OCI-LY7 (cell line): ENCODE measurements around the gene NFATC3. TPM values are rescaled to one million over a fixed set of nuclear protein-coding genes. Genes with fewer than 3 reads are reported as not detected.
A peak's percentile ranks its signal among the peaks of the same experiment; 100 is the strongest.

Experiments used
- BruUV-seq: library from RNA; stranded (reverse); fragments of 400-500 nt; replicated peaks from 2 replicates; lab custom pipeline; 2021; lab: Mats Ljungman, UMichigan
- CTCF ChIA-PET: fragments of 300-600 bp; sonication (Branson Sonifier 250); formaldehyde crosslinking; loops from one replicate; lab custom pipeline; 2022; ENCODE audit warnings: antibody characterized with exemption; ENCODE audit not compliant: unreplicated experiment; lab: Charles Lee
- POLR2A ChIA-PET: fragments of 300-600 bp; sonication (Branson Sonifier 250); formaldehyde crosslinking; loops from one replicate; lab custom pipeline; 2022; ENCODE audit warnings: antibody characterized with exemption; lab: Charles Lee
- DNase-seq: peaks from one replicate; pipeline ENCODE4 v3.0.0-alpha.2; 2015; ENCODE audit warnings: low spot score
- H2AFZ ChIP-seq: fragments of 200-600 bp; sonication (generic), shearing (Covaris generic); 2 replicates; pipeline ENCODE4 v1.6.1; 2014; ENCODE audit warnings: mild to moderate bottlenecking, antibody characterized with exemption, low read length, moderate library complexity
- H3K27ac ChIP-seq: fragments of 200-600 bp; sonication (generic); 2 replicates; pipeline ENCODE4 v1.5.1; 2014; ENCODE audit warnings: mixed run types, low read depth, mild to moderate bottlenecking, moderate library complexity, low read length, inconsistent platforms; ENCODE audit not compliant: poor library complexity, severe bottlenecking
- H3K36me3 ChIP-seq: fragments of 200-600 bp; sonication (generic); 2 replicates; pipeline ENCODE4 v1.6.1; 2014; ENCODE audit warnings: mild to moderate bottlenecking, antibody characterized with exemption, low read length, moderate library complexity, mixed read lengths; ENCODE audit not compliant: insufficient read depth
- H3K4me1 ChIP-seq: fragments of 200-600 bp; sonication (generic); 2 replicates; pipeline ENCODE4 v1.5.1; 2014; ENCODE audit warnings: mild to moderate bottlenecking, low read length; ENCODE audit not compliant: insufficient read depth, poor library complexity, severe bottlenecking
- H3K4me2 ChIP-seq: fragments of 200-600 bp; sonication (generic); 2 replicates; pipeline ENCODE4 v1.6.1; 2014; ENCODE audit warnings: mild to moderate bottlenecking, low read length
- H3K4me3 ChIP-seq: fragments of 200-600 bp; sonication (generic); 2 replicates; pipeline ENCODE4 v1.5.1; 2014; ENCODE audit warnings: mild to moderate bottlenecking, low read depth, low read length; ENCODE audit not compliant: poor library complexity, severe bottlenecking
- H3K79me2 ChIP-seq: fragments of 200-600 bp; sonication (generic); 2 replicates; pipeline ENCODE4 v1.6.1; 2016; ENCODE audit warnings: low read depth, mild to moderate bottlenecking, low read length, moderate library complexity, mixed read lengths; ENCODE audit not compliant: insufficient read depth
- H3K9me2 ChIP-seq: fragments of 200-600 bp; sonication (generic); 2 replicates; pipeline ENCODE4 v1.6.1; 2016; ENCODE audit warnings: mild to moderate bottlenecking, low read length, mixed read lengths; ENCODE audit not compliant: insufficient read depth
- H3K9me3 ChIP-seq: fragments of 200-600 bp; sonication (generic); 2 replicates; pipeline ENCODE4 v1.6.1; 2014; ENCODE audit warnings: mild to moderate bottlenecking, mixed run types, low read length, mixed read lengths
- H4K20me1 ChIP-seq: fragments of 200-600 bp; sonication (generic); 2 replicates; pipeline ENCODE4 v1.6.1; 2014; ENCODE audit warnings: mild to moderate bottlenecking, antibody characterized with exemption, low read length, moderate library complexity, mixed read lengths; ENCODE audit not compliant: insufficient read depth
- CTCF ChIP-seq: fragments of 200-600 bp; sonication (generic); conservative IDR thresholded peaks from 2 replicates; pipeline ENCODE4 v1.5.1; 2014; ENCODE audit warnings: mild to moderate bottlenecking, antibody characterized with exemption, low read length, moderate library complexity, mixed read lengths
- EZH2phosphoT487 ChIP-seq: fragments of 200-600 bp; sonication (generic); IDR thresholded peaks from 2 replicates; pipeline ENCODE4 v1.6.1; 2018; ENCODE audit warnings: low read depth, borderline replicate concordance, mild to moderate bottlenecking, mixed run types, antibody characterized with exemption, low read length, moderate library complexity, mixed read lengths
- intact Hi-C: fragments of 100-400 bp; cut with micrococcal nuclease; formaldehyde crosslinking; loops from one replicate; pipeline ENCODE4 v1.10.0; 2022; ENCODE audit not compliant: unreplicated experiment
- total RNA-seq, 2 experiments: library from RNA; depleted of rRNA in 1 of 2; stranded (reverse); fragments of >200 nt in 1 of 2; shearing (Covaris generic) in 1 of 2; gene quantifications; 2 replicates each; pipeline ENCODE4 v1.2.3, GENCODE V29; 2014 to 2022

The NFATC3 gene
- total RNA-seq, 2 experiments from 2014 or later, result 73.4 to 76.0 TPM

DNA sequence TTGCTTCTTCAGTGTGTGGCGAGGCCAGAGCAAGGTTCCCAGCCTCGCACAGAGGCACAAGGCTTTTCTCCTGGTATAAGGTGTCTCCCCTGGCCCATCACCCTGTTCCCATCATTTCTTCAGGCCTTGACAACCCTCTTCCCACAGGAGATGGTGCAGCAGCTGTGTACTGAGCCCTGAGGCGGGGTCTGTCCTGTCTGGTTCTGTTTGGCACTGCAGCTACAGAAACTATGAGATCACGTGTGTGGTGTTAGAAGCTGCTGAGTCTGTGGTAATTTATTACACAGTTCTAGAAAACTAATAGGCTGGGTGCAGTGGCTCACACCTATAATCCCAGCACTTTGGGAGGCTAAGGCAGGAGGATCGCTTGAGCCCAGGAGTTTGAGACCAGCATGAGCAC lies 167.2 kb downstream of the NFATC3 start:
- no peak for DNase-seq
- Histone ChIP-seq H3K9me2 (no peaks in the 10 kb centered on the region), H3K79me2 (peaks cover 6% of the 10 kb centered on the region; the same call in 1 of the 2 replicates), H4K20me1 (no peaks in the 10 kb centered on the region), H3K36me3 (peaks cover 64% of the 10 kb centered on the region), H3K4me1 (peaks cover 66% of the 10 kb centered on the region), H2AFZ (peak overlapping the region; percentile 5; the same call in 1 of the 2 replicates), H3K27ac (peak overlapping the region; percentile 91), H3K4me3 (peak overlapping the region; percentile 38), H3K9me3 (no peaks in the 10 kb centered on the region), H3K4me2 (peak overlapping the region; percentile 68)
- CTCF ChIA-PET, result interaction anchor here (1.2 kb wide), 1 partner anchor 214 kb away, joined by 3 read pairs; no protein-coding TSS in a partner anchor
- POLR2A ChIA-PET, result interaction anchor here (0.7 to 2.2 kb wide), 7 partner anchors 9 to 178 kb away, joined by 3 to 14 read pairs (median 4); partner anchors contain the start of gene NFATC3
- intact Hi-C loops, result loop anchor here (10.0 kb wide), 1 partner anchor 242 kb away; no protein-coding TSS in a partner anchor
- TF ChIP-seq EZH2phosphoT487, result no peak
- BruUV-seq, result no TSS peak

DNA sequence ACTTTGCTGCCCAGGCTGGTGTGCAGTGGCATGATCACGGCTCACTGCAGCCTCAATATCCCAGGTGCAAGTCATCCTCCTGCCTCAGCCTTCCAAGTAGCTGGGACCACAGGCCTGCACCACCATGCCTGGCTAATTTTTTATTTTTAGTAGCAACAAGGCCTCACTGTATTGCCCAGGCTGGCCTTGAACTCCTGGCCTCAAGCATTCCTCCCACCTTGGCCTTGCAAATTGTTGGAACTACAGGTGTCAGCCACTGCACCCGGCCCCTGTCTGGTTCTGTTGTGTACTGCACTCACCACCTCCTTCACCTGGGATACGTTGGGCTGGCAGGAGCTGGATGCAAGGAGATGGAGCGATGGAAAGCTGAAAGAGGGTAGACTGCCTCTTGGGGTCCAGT lies 168.6 kb downstream of the NFATC3 start:
- TF ChIP-seq CTCF (no peak), EZH2phosphoT487 (no peak)
- Histone ChIP-seq H3K4me3 (no peak overlapping the region), H3K4me2 (no peak overlapping the region), H3K27ac (peak overlapping the region; percentile 91), H3K79me2 (peaks cover 3% of the 10 kb centered on the region; the same call in 1 of the 2 replicates), H3K9me2 (no peaks in the 10 kb centered on the region), H4K20me1 (no peaks in the 10 kb centered on the region), H3K4me1 (peaks cover 72% of the 10 kb centered on the region), H2AFZ (no peak overlapping the region), H3K9me3 (no peaks in the 10 kb centered on the region), H3K36me3 (peaks cover 65% of the 10 kb centered on the region)
- no TSS peak for BruUV-seq
- no peak for DNase-seq
- POLR2A ChIA-PET, result interaction anchor here (1.6 kb wide), 1 partner anchor 30 kb away, joined by 5 read pairs; no protein-coding TSS in a partner anchor
- CTCF ChIA-PET, result no interaction called here
- intact Hi-C loops, result loop anchor here (10.0 kb wide), 1 partner anchor 241 kb away; no protein-coding TSS in a partner anchor

DNA sequence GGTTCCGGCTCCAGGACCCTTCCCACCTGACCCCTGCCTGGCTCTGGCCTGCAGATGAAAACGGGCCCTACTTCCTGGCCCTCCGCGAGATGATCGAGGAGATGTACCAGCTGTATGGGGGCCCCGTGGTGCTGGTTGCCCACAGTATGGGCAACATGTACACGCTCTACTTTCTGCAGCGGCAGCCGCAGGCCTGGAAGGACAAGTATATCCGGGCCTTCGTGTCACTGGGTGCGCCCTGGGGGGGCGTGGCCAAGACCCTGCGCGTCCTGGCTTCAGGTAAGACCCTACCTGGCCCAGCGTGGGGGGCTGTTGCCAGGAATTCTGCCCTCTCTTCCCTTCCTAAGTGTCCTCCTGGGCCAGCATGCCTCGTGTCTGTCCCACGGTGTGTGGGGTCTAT lies 170.5 kb downstream of the NFATC3 start:
- no peak for DNase-seq
- intact Hi-C loops, result loop anchor here (10.0 kb wide), 1 partner anchor 239 kb away; no protein-coding TSS in a partner anchor
- Histone ChIP-seq H3K27ac (peak overlapping the region; percentile 94), H3K36me3 (peaks cover 67% of the 10 kb centered on the region), H3K9me2 (no peaks in the 10 kb centered on the region), H3K9me3 (no peaks in the 10 kb centered on the region), H3K79me2 (peaks cover 3% of the 10 kb centered on the region; the same call in 1 of the 2 replicates), H3K4me2 (no peak overlapping the region), H3K4me3 (no peak overlapping the region), H3K4me1 (peaks cover 69% of the 10 kb centered on the region), H4K20me1 (no peaks in the 10 kb centered on the region), H2AFZ (no peak overlapping the region)
- TF ChIP-seq CTCF, result no peak
- TF ChIP-seq EZH2phosphoT487, result no peak
- CTCF ChIA-PET, result interaction anchor here (0.6 kb wide), 1 partner anchor 593 kb away, joined by 3 read pairs; no protein-coding TSS in a partner anchor
- BruUV-seq, result no TSS peak
- POLR2A ChIA-PET, result interaction anchor here (0.6 kb wide), 2 partner anchors 12 to 17 kb away, joined by 3 read pairs; no protein-coding TSS in a partner anchor
